GM21723 (cell line): ENCODE data around the gene ERCC6L2.

ENCODE experiments used
- ATAC-seq: cut with Tn5 transposase; IDR thresholded peaks from one replicate; pipeline ENCODE4 v1.9.1; 2021; ENCODE audit warnings: mild to moderate bottlenecking, moderate library complexity; ENCODE audit not compliant: unreplicated experiment

Gene ERCC6L2

DNA sequence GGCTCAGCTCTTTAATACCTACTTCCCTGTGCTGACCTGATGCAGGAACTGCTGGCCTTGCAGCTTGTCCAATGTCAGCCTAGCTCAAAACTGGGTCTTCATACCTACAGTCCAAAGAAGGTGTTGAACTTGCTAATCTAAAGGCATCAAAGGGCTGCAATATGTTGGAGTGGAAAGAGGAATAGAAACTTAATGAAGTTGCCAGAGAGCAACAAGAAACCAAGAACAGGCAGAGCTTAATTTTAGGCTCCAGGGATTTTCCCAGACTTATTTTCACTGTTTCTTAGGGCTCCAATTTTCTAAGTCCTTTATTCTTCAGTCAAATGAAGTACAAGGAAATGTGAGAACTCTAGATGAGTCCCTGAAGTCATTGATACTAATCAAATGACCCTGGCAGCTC lies 17.6 kb upstream of the ERCC6L2 start:
- ATAC-seq = peak; percentile 82

- ATAC-seq = no peak
Measured at GRCh38 chr9:95862343-95862742, 13.1 kb upstream of the ERCC6L2 start.

DNA sequence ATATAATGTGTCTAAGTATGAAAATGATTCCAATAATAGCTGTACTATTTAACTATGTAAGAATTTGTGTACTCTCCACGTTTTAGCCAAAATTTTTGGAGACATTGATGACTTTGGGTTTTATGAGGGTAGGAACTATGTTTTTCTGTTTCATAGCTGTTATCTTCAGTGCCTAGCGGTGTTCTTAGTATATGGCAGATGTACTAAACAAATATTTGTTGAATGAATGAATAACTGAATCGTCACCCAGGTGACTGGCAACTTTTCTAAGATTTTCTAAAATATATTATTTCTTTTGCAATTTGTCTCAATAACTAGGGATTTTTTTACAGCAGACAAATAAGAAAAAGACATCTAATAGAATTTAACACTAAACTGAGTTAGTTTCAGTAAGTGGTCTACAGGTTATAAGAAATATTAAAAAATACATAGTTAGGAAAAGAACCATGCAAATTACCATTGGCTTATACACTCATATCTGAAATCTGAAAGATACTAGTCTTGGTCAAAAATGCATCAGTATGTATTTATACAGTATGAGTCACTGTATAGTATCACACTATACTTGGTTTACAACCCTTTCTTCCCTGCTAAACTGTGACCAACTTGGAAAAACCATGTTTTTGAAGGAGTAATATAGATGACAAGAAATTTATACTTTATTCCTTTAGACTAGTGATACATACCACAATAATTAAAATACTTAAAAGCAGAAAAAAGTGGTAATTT lies 10.5 kb upstream of the ERCC6L2 start:
- no peak for ATAC-seq

GRCh38 chr9:95870352-95870751 lies 5.1 kb upstream of the ERCC6L2 start:
- no peak for ATAC-seq

DNA sequence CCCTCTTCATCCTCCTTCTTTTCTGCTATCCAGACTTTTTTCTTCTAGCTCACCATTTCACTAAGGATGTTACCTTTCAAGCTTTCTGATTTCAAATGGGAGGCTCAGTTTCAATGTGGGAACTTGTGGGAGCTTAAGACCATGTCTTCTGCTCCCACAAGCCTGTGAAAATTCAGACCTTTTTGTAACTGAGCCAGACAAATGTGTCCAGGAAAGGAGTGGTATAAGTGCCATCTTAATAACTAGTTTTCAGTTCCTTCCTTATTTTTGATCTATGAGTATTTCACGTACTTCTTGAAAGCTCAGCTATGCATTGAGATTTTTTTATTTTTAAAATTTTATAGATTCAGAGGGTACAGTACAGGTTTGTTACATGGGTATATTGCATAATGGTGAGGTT lies 4.6 kb upstream of the ERCC6L2 start:
- ATAC-seq = no peak

DNA sequence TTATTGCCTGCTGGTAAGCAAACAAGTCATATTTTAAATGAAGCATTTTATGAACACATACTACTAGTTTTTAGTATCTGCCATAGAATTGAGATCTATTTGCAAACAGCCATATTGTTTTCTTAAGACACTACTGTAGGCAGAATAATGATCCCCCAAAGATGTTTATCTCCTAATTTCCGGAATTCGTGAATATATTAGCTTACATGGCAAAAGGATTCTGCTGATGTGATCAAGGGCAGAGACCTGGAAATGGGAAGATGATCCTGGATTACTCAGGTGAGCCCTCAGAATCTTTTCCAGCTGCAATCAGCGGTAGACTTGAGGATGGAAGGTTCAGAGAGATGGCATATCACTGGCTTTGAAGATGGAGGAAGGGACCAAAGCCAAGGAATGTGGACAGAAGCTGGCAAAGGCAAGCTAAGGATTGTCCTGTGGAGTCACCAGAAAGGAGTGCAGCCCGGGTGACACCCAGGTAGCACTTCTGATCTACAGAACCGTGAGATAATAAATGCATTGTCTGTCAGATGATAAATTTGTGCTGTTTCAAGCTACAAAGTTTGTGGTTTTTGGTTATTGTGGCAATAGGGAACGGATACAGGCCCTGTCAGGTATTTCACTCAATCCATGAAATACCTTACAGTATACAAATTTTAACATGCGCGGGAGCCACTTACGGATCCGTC lies 1.0 kb upstream of the ERCC6L2 start:
- ATAC-seq = no peak

GRCh38 chr9:95874989-95875304 lies 544 bp upstream of the ERCC6L2 start:
- ATAC-seq = peak; percentile 46

GRCh38 chr9:95876138-95876444 lies 600 bp downstream of the ERCC6L2 start:
- ATAC-seq = no peak

GRCh38 chr9:95876595-95876994 lies 1.1 kb downstream of the ERCC6L2 start:
- no peak for ATAC-seq

DNA sequence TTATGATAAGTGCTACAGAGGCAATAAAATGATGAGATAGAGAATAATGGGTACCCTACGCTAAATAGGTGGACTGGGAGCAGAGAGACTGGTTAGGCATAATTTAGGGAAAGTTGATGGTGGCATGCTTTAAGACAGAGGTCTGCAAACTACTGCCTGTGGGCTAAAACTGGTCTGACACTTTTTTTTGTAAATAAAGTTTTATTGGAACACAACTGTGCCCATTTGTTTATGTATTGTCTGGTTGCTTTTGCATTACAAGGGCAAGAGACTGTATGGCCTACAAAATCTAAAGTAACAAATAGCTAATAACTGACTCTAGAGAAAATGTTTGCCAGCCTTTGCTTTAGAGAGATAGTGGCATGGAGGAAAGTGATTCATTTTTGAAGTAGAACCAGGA lies 2.5 kb downstream of the ERCC6L2 start:
- ATAC-seq = no peak

GRCh38 chr9:95879591-95879990 lies 4.1 kb downstream of the ERCC6L2 start:
- no peak for ATAC-seq

DNA sequence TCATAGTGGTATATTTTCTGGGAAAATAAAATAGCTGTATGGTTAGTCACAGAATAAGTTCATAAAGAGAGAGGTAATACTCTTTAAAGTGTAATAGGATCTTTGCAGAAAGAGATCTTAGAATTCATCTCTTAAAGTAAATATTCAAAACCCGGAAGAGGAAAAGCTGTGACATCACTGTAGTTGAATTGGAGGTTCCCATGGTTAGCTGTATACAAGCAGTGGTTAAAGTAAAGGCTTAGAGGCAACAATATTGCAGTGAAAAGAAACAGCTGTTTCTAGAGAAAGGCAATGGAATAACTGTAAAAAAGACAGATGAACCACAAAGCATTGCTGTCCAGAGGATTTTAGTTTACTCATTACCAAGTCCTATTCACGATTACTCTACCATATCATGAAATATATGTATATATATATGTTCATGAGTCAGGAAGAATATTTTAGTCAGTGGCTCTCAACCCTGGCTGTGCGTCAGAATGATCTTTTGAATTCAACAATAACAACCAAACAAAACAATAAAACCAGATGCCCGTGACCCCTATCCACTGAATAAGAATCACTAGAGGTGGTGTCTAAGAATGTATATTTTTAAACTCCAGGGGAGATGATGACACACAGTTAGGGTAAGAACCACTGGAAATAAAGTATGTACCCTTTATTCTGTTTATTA lies 4.7 kb downstream of the ERCC6L2 start:
- no peak for ATAC-seq

GRCh38 chr9:95887926-95888497 lies 12.5 kb downstream of the ERCC6L2 start:
- no peak for ATAC-seq

GRCh38 chr9:95890594-95890993 lies 15.1 kb downstream of the ERCC6L2 start:
- ATAC-seq = no peak

GRCh38 chr9:95891067-95891671 lies 15.7 kb downstream of the ERCC6L2 start:
- ATAC-seq = no peak

DNA sequence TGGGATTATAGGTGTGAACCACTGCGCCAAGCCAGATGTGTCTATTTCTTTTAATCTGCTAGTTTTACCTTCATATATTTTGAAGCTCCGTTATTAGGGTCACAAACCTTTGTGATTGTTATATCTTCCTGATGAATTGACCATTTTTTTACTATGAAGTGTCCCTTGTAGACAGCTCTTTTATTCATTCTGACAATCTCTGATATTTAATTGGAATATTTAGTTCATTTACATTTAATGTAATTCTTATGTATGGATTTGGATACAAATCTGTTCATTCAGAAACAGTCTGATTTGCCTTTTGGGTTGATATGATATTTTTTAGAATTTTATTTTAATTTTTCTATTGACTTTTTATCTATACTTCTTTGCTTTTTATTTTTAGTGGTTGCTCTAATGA lies 17.2 kb downstream of the ERCC6L2 start:
- ATAC-seq = no peak

GRCh38 chr9:95896580-95896979 lies 21.1 kb downstream of the ERCC6L2 start:
- no peak for ATAC-seq

DNA sequence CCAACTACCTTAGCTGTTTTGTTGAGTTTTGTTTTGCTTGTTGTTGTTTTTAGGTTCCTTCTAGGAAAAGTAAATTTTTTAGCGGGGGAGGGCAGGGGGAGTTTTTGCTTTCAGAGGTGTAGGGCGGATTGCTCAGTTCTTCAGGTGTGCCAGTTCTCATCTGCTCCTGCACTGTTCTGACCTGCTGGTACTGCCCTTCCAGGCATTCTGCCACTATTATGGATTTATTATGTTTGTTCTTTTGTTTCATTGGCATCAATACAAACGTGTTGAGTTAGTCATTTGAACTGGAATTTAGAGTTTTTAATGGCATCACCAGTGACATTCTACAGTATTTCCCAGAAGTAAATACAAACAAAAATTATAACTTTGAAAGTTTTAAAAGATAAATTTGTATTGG lies 26.0 kb downstream of the ERCC6L2 start:
- ATAC-seq = no peak

GRCh38 chr9:95903398-95903797 lies 27.9 kb downstream of the ERCC6L2 start:
- ATAC-seq = no peak

GRCh38 chr9:95907794-95908193 lies 32.3 kb downstream of the ERCC6L2 start:
- no peak for ATAC-seq

DNA sequence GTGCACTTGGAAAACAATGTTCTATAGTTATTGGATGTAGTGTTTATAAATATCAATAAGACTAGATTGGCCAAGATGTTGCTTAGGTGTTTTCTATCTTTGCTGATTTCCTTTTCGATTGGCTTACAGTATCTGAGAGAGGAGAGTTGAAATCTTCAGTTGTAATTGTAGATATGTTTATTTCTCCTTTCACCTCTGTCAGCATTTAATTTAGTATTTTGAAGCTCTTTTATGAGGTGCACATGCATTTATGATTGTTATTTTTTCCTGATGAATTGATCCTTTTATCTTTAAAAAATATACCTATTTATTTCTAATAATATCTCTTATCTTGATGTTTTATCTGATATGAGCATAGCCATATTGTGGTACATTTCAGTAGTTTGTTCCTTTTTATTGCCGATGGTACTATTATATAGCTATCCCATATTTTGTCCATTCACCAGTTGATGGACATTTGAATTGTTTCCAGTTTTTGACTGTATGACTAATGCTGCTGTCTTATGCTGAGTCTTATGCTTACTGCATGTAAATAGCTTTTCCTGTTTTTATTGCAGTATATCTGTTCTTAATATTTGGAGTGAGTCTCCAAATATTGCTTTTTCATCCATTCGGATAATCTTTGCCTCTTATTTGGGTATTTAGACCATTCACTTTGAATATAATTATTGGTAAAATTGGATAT lies 34.7 kb downstream of the ERCC6L2 start:
- ATAC-seq = no peak
